Measurements from ENCODE around the gene PRDM15. TPM values are rescaled to one million over a fixed set of nuclear protein-coding genes. Genes with fewer than 3 reads are reported as not detected.

The PRDM15 gene
- polyA plus RNA-seq, 1 donor (not counting 4 experiments of a cell fraction or from before 2014, with no cell fraction given), result 5.2 TPM

DNA sequence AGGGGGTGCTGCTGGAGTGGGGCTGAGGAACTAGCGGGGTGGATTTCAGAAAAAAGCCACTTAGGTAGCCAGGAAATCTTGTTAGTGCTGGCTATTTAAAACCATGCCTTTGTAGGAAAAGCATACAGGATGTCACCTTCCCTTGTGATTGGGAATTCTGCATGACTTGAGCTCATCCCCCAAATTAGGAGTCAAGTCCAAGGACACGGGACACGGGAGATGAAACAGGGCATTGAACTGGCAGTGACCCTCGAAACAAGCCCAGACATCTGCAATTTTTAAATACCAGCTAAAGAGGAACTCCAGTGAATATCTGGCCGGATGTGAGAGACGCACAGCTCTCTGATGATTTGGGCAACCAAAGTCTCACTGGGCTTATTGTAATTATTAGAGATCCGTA is 41.9 kb upstream of the PRDM15 start:
- TF ChIP-seq, protein P1, sequence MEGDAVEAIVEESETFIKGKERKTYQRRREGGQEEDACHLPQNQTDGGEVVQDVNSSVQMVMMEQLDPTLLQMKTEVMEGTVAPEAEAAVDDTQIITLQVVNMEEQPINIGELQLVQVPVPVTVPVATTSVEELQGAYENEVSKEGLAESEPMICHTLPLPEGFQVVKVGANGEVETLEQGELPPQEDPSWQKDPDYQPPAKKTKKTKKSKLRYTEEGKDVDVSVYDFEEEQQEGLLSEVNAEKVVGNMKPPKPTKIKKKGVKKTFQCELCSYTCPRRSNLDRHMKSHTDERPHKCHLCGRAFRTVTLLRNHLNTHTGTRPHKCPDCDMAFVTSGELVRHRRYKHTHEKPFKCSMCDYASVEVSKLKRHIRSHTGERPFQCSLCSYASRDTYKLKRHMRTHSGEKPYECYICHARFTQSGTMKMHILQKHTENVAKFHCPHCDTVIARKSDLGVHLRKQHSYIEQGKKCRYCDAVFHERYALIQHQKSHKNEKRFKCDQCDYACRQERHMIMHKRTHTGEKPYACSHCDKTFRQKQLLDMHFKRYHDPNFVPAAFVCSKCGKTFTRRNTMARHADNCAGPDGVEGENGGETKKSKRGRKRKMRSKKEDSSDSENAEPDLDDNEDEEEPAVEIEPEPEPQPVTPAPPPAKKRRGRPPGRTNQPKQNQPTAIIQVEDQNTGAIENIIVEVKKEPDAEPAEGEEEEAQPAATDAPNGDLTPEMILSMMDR (optimal IDR thresholded peaks at IDR 0.05 in 1 of 3, IDR thresholded peaks at IDR 0.05 in 1 of 3, conservative IDR thresholded peaks at IDR 0.05 in 1 of 3; ENCODE audit: extremely low read depth in 1 of 3, insufficient read depth in 2 of 3, low read length in 3 of 3), result no peak
- TF ChIP-seq EZH2 (IDR thresholded peaks at IDR 0.05; ENCODE audit: low read length), result no peak
- Histone ChIP-seq H3K4me3 (ENCODE audit: control insufficient read depth in 2 of 3, extremely low read depth in 1 of 3, insufficient read depth in 2 of 3, low read depth in 1 of 3, low read length in 3 of 3) (no peak overlapping the region), H2AFZ (ENCODE audit: control insufficient read depth, low read length) (no peak overlapping the region), H3K79me2 (ENCODE audit: control insufficient read depth, insufficient read depth, low read length) (peaks cover 28% of the 10 kb centered on the region), H3K9me1 (ENCODE audit: control insufficient read depth, extremely low read depth, insufficient read depth, low read length) (no peaks in the 10 kb centered on the region), H3K4me2 (ENCODE audit: control insufficient read depth, extremely low read depth, insufficient read depth, low read depth, low read length) (no peak overlapping the region), H3K9ac (ENCODE audit: control insufficient read depth, extremely low read depth, insufficient read depth, low read length) (no peak overlapping the region), H4K20me1 (ENCODE audit: control insufficient read depth, extremely low read depth, insufficient read depth, low read length) (no peaks in the 10 kb centered on the region), H3K27ac (ENCODE audit: control insufficient read depth, insufficient read depth, low read length) (no peak overlapping the region), H3K27me3 (ENCODE audit: control insufficient read depth, extremely low read depth, insufficient read depth, low read length) (no peaks in the 10 kb centered on the region), H3K4me1 (ENCODE audit: control insufficient read depth, extremely low read depth, insufficient read depth, low read length) (peaks cover 2% of the 10 kb centered on the region), H3K9me3 (ENCODE audit: control insufficient read depth, low read depth, low read length) (no peaks in the 10 kb centered on the region), H3K36me3 (ENCODE audit: control insufficient read depth in 2 of 2, extremely low read depth in 1 of 2, insufficient read depth in 2 of 2, low read length in 2 of 2) (peaks cover 15 to 16% of the 10 kb centered on the region in 2 experiments)
- FAIRE-seq (no peak), DNase-seq (ENCODE audit: low read depth, low spot score) (no peak)
- dilution Hi-C loops (cut with MboI; ENCODE audit: extremely low pct_ligation_motif_present, low sequenced_read_pairs), result no loop called here

DNA sequence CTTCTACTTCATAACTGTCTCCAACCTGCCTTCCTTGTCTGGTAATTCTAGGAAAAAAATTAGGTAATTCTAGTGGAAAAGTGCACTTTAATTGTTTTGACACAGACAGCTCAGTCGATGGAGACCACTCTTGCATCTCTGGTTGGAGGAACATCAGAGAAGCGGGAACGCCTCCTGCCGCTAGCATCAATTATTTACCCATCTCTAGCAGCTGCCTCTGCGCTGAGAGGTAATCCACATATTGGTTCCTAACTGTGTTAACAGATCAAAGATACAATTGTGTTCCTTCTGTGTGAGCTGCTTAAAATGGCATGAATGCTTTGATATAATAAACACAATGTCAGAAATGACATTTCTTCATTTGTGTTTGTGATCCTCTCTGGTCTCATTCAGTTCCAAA is 41.3 kb upstream of the PRDM15 start:
- TF ChIP-seq EZH2 (IDR thresholded peaks at IDR 0.05; ENCODE audit: low read length), result no peak
- TF ChIP-seq, protein P1 (optimal IDR thresholded peaks at IDR 0.05 in 1 of 3, IDR thresholded peaks at IDR 0.05 in 1 of 3, conservative IDR thresholded peaks at IDR 0.05 in 1 of 3; ENCODE audit: extremely low read depth in 1 of 3, insufficient read depth in 2 of 3, low read length in 3 of 3), result no peak
- no peaks in the 10 kb centered on the region for H3K27me3 ChIP-seq (ENCODE audit: control insufficient read depth, extremely low read depth, insufficient read depth, low read length)
- no peaks in the 10 kb centered on the region for H3K4me1 ChIP-seq (ENCODE audit: control insufficient read depth, extremely low read depth, insufficient read depth, low read length)
- H3K9me1 ChIP-seq (ENCODE audit: control insufficient read depth, extremely low read depth, insufficient read depth, low read length), result no peaks in the 10 kb centered on the region
- H3K9ac ChIP-seq (ENCODE audit: control insufficient read depth, extremely low read depth, insufficient read depth, low read length), result no peak overlapping the region
- dilution Hi-C loops (cut with MboI; ENCODE audit: extremely low pct_ligation_motif_present, low sequenced_read_pairs), result no loop called here
- no peak overlapping the region for H2AFZ ChIP-seq (ENCODE audit: control insufficient read depth, low read length)
- peaks cover 17 to 19% of the 10 kb centered on the region in 2 experiments for H3K36me3 ChIP-seq (ENCODE audit: control insufficient read depth in 2 of 2, extremely low read depth in 1 of 2, insufficient read depth in 2 of 2, low read length in 2 of 2)
- no peak overlapping the region for H3K4me3 ChIP-seq (ENCODE audit: control insufficient read depth in 2 of 3, extremely low read depth in 1 of 3, insufficient read depth in 2 of 3, low read depth in 1 of 3, low read length in 3 of 3)
- H3K27ac ChIP-seq (ENCODE audit: control insufficient read depth, insufficient read depth, low read length), result no peak overlapping the region
- H4K20me1 ChIP-seq (ENCODE audit: control insufficient read depth, extremely low read depth, insufficient read depth, low read length), result no peaks in the 10 kb centered on the region
- FAIRE-seq (no peak), DNase-seq (ENCODE audit: low read depth, low spot score) (no peak)
- no peak overlapping the region for H3K4me2 ChIP-seq (ENCODE audit: control insufficient read depth, extremely low read depth, insufficient read depth, low read depth, low read length)
- H3K79me2 ChIP-seq (ENCODE audit: control insufficient read depth, insufficient read depth, low read length), result peaks cover 23% of the 10 kb centered on the region
- no peaks in the 10 kb centered on the region for H3K9me3 ChIP-seq (ENCODE audit: control insufficient read depth, low read depth, low read length)
